HCT116 (cell line): ENCODE results near the gene FIBCD1. TPM values are rescaled to one million over a fixed set of nuclear protein-coding genes. Genes with fewer than 3 reads are reported as not detected.

Experiments used
- ATAC-seq: fragments of 200-7000 bp; cut with Tn5 transposase; 2 replicates; pipeline ENCODE4 v1.9.1; 2020; ENCODE audit warnings: mild to moderate bottlenecking, moderate library complexity
- BruUV-seq: library from RNA; stranded (reverse); fragments of 400-500 nt; replicated peaks from 2 replicates; lab custom pipeline; 2021; lab: Mats Ljungman, UMichigan
- CTCF ChIA-PET: fragments of 300-600 bp; sonication (Branson Sonifier 250); formaldehyde crosslinking; loops from one replicate; lab custom pipeline; 2021; ENCODE audit warnings: antibody characterized with exemption; lab: Charles Lee
- POLR2A ChIA-PET: fragments of 300-600, 350-600 bp; sonication (Branson Sonifier 250); formaldehyde crosslinking; loops from one replicate; lab custom pipeline; 2021; ENCODE audit warnings: antibody characterized with exemption; lab: Charles Lee
- RAD21 ChIA-PET, 2 experiments: fragments of 300-600 bp; sonication (Branson Sonifier 250); formaldehyde crosslinking; loops; one replicate each; lab custom pipeline; 2023; ENCODE audit warnings: low total read pairs in 2 of 2; ENCODE audit not compliant: uncharacterized antibody in 2 of 2, unreplicated experiment in 2 of 2, low non-redundant PET in 1 of 2; lab: Charles Lee
- DNase-seq: peaks from one replicate; pipeline ENCODE4 v3.0.0-alpha.2; 2010; ENCODE audit warnings: low read depth, low spot score
- H2AFZ ChIP-seq: fragments of 200-600 bp; shearing (Covaris generic), sonication (generic); 2 replicates; pipeline ENCODE4 v1.6.1; 2017; ENCODE audit warnings: low read depth, mixed run types, mixed read lengths, antibody characterized with exemption, low read length; ENCODE audit not compliant: poor library complexity, severe bottlenecking
- H3K27ac ChIP-seq: 2 replicates; pipeline ENCODE4 v1.5.1; 2012; ENCODE audit warnings: low read depth, low read length
- H3K27me3 ChIP-seq: fragments of 200-600 bp; sonication (generic); 2 replicates; pipeline ENCODE4 v1.6.1; 2016; ENCODE audit warnings: mixed run types, low read length, mixed read lengths; ENCODE audit not compliant: insufficient read depth
- H3K36me3 ChIP-seq, 2 experiments: fragments of 200-500 bp in 1 of 2; fragments of 200-600 bp in 1 of 2; sonication (Bioruptor generic) in 1 of 2; sonication (generic) in 1 of 2; 2 replicates each; pipeline versions ENCODE4 v1.5.1 to v1.6.1; 2014 to 2016; ENCODE audit warnings: low read length in 2 of 2, inconsistent platforms in 1 of 2, mixed read lengths in 1 of 2, mixed run types in 1 of 2; ENCODE audit not compliant: insufficient read depth in 2 of 2, control insufficient read depth in 1 of 2
- H3K4me1 ChIP-seq, 2 experiments: fragments of 200-600 bp in 1 of 2; sonication (generic) in 1 of 2; 2 replicates each; pipeline versions ENCODE4 v1.5.1 to v1.6.1; 2012 to 2017; ENCODE audit warnings: low read length in 2 of 2, inconsistent platforms in 1 of 2, mild to moderate bottlenecking in 1 of 2, mixed read lengths in 1 of 2, mixed run types in 1 of 2, moderate library complexity in 1 of 2; ENCODE audit not compliant: insufficient read depth in 2 of 2, control insufficient read depth in 1 of 2
- H3K4me2 ChIP-seq: fragments of 200-600 bp; sonication (generic); 2 replicates; pipeline ENCODE4 v1.6.1; 2017; ENCODE audit warnings: mixed run types, low read length, mixed read lengths
- H3K4me3 ChIP-seq, 2 experiments: fragments of 200-600 bp in 1 of 2; sonication (generic) in 1 of 2; replicated peaks in 1 of 2; 2 replicates each; pipeline ENCODE4 v1.5.1; 2011 to 2016; ENCODE audit warnings: low read length in 2 of 2, control low read depth in 1 of 2, low read depth in 1 of 2, mild to moderate bottlenecking in 1 of 2, mixed read lengths in 1 of 2, mixed run types in 1 of 2
- H3K79me2 ChIP-seq: fragments of 200-600 bp; sonication (generic); 2 replicates; pipeline ENCODE4 v1.6.1; 2017; ENCODE audit warnings: mild to moderate bottlenecking, mixed run types, low read length, moderate library complexity, mixed read lengths; ENCODE audit not compliant: insufficient read depth
- H3K9ac ChIP-seq: fragments of 200-600 bp; sonication (generic); 2 replicates; pipeline ENCODE4 v1.6.1; 2016; ENCODE audit warnings: low read length, mixed read lengths
- H3K9me2 ChIP-seq: fragments of 200-600 bp; sonication (generic), shearing (Covaris generic); 2 replicates; pipeline ENCODE4 v1.6.1; 2017; ENCODE audit warnings: mixed run types, mild to moderate bottlenecking, moderate library complexity; ENCODE audit not compliant: insufficient read depth
- H3K9me3 ChIP-seq, 2 experiments: fragments of 200-500 bp in 1 of 2; fragments of 200-600 bp in 1 of 2; sonication (Bioruptor generic) in 1 of 2; sonication (generic) in 1 of 2; 2 replicates each; pipeline ENCODE4 v1.6.1; 2014 to 2017; ENCODE audit warnings: low read length in 2 of 2, mixed read lengths in 2 of 2, inconsistent platforms in 1 of 2, low read depth in 1 of 2, mild to moderate bottlenecking in 1 of 2, mixed run types in 1 of 2, moderate library complexity in 1 of 2; ENCODE audit not compliant: control insufficient read depth in 1 of 2, insufficient read depth in 1 of 2
- H4K20me1 ChIP-seq: fragments of 200-600 bp; sonication (generic), shearing (Covaris generic); 2 replicates; pipeline ENCODE4 v1.6.1; 2017; ENCODE audit warnings: mixed run types, mild to moderate bottlenecking, moderate library complexity; ENCODE audit not compliant: insufficient read depth
- CEBPB ChIP-seq: IDR thresholded peaks from 2 replicates; pipeline ENCODE4 v1.6.1; 2012; ENCODE audit warnings: low read depth
- EGR1 ChIP-seq: IDR thresholded peaks from 2 replicates; pipeline ENCODE4 v1.6.1; 2012; ENCODE audit warnings: low read depth
- ELF1 ChIP-seq: IDR thresholded peaks from 2 replicates; pipeline ENCODE4 v1.6.1; 2012; ENCODE audit warnings: low read depth, borderline replicate concordance
- EZH2 ChIP-seq: fragments of 200-600 bp; sonication (generic); IDR thresholded peaks from 2 replicates; pipeline ENCODE4 v1.6.1; 2017; ENCODE audit warnings: antibody characterized with exemption, mixed run types
- EZH2phosphoT487 ChIP-seq: fragments of 200-600 bp; IDR thresholded peaks from 2 replicates; pipeline ENCODE4 v1.6.1; 2018; ENCODE audit warnings: antibody characterized with exemption, borderline replicate concordance
- FOSL1 ChIP-seq: IDR thresholded peaks from 2 replicates; pipeline ENCODE4 v1.6.1; 2012; ENCODE audit warnings: low read depth
- JUND ChIP-seq: IDR thresholded peaks from 2 replicates; pipeline ENCODE4 v1.6.1; 2012
- POLR2A ChIP-seq: IDR thresholded peaks from 2 replicates; pipeline ENCODE4 v1.7.0; 2011; ENCODE audit warnings: borderline replicate concordance; ENCODE audit not compliant: insufficient read depth, insufficient read length; ENCODE audit errors: extremely low read depth
- POLR2AphosphoS5 ChIP-seq: IDR thresholded peaks from 2 replicates; pipeline ENCODE4 v1.6.1; 2011; ENCODE audit warnings: mild to moderate bottlenecking, low read depth, low read length, moderate library complexity
- RAD21 ChIP-seq: IDR thresholded peaks from 2 replicates; pipeline ENCODE4 v1.6.1; 2012; ENCODE audit warnings: low read depth, mild to moderate bottlenecking
- SP1 ChIP-seq: IDR thresholded peaks from 2 replicates; pipeline ENCODE4 v1.6.1; 2012; ENCODE audit warnings: low read depth
- ZFX ChIP-seq: fragments of 450-650 bp; IDR thresholded peaks from 2 replicates; pipeline ENCODE4 v1.6.1; 2017
- intact Hi-C: fragments of 100-400 bp; cut with micrococcal nuclease; formaldehyde crosslinking; loops from 2 replicates; pipeline ENCODE4 v1.10.0; 2022
- total RNA-seq: library from RNA; stranded (reverse); gene quantifications from one replicate; pipeline ENCODE4 v1.2.1, GENCODE V29; 2021; ENCODE audit not compliant: unreplicated experiment
- TF ChIP-seq, protein P1 (sequence below): IDR thresholded peaks from 2 replicates; pipeline ENCODE4 v1.6.1; 2011; ENCODE audit warnings: mild to moderate bottlenecking, low read length, moderate library complexity; ENCODE audit not compliant: insufficient replicate concordance; ENCODE audit errors: extremely low read depth

FIBCD1 gene
- total RNA-seq, 1 experiment from 2014 or later: 26.1 TPM

DNA sequence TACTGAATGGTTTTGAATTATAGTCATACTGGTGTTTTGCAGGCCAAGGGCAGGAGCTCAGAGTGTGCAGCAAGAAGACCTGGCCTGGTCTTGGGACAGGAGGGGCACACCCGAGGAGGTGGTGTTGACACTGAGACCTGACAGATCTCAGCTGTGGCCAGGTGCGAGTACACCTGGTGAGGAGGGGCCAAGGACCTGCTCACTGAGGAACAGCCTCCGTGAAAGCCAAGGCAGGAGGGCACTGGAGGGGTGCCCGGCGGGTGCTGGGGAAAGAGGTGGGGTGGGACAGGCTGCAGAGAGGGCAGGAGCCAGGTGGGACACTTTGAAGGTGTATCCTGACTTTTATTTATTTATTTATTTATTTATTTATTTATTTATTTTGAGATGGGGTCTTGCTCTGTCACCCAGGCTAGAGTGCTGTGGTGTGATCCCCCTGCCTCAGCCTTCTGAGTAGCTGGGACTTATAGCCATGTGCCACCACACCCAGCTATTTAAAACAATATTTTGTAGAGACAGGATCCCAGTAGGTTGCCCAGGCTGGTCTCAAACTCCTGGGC lies 46.6 kb upstream of the FIBCD1 start:
- TF ChIP-seq POLR2AphosphoS5: no peak
- no peak for TF ChIP-seq EZH2
- TF ChIP-seq JUND: no peak
- no peak for TF ChIP-seq EZH2phosphoT487
- TF ChIP-seq FOSL1: no peak
- no peak for TF ChIP-seq POLR2A
- TF ChIP-seq, protein P1, sequence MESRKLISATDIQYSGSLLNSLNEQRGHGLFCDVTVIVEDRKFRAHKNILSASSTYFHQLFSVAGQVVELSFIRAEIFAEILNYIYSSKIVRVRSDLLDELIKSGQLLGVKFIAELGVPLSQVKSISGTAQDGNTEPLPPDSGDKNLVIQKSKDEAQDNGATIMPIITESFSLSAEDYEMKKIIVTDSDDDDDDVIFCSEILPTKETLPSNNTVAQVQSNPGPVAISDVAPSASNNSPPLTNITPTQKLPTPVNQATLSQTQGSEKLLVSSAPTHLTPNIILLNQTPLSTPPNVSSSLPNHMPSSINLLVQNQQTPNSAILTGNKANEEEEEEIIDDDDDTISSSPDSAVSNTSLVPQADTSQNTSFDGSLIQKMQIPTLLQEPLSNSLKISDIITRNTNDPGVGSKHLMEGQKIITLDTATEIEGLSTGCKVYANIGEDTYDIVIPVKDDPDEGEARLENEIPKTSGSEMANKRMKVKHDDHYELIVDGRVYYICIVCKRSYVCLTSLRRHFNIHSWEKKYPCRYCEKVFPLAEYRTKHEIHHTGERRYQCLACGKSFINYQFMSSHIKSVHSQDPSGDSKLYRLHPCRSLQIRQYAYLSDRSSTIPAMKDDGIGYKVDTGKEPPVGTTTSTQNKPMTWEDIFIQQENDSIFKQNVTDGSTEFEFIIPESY: no peak
- TF ChIP-seq CEBPB: no peak
- no peak for TF ChIP-seq EGR1
- no peak for TF ChIP-seq ELF1
- no peak for TF ChIP-seq SP1
- TF ChIP-seq RAD21: no peak
- TF ChIP-seq ZFX: no peak
- TF ChIP-seq, all 23 proteins: peak for 0
- POLR2A ChIA-PET: no interaction called here

More for the DNA sequence above, 46.6 kb upstream of the FIBCD1 start:
- Histone ChIP-seq H2AFZ (no peak overlapping the region), H3K36me3 (no peaks in the 10 kb centered on the region), H3K79me2 (no peaks in the 10 kb centered on the region), H3K9me2 (no peaks in the 10 kb centered on the region), H3K27me3 (no peaks in the 10 kb centered on the region), H3K9ac (no peak overlapping the region), H3K4me3 (no peak overlapping the region), H3K4me2 (no peak overlapping the region), H4K20me1 (no peaks in the 10 kb centered on the region), H3K9me3 (no peaks in the 10 kb centered on the region), H3K27ac (no peak overlapping the region), H3K4me1 (no peaks in the 10 kb centered on the region)
- DNase-seq (no peak), ATAC-seq (no peak)
- BruUV-seq: no TSS peak
- intact Hi-C loops: no loop called here
- RAD21 ChIA-PET: no interaction called here
- CTCF ChIA-PET: interaction anchor here (1.0 kb wide), 1 partner anchor 116 kb away, joined by 3 read pairs; no protein-coding TSS in a partner anchor
